ENCODE results near the gene UBL3.
A peak's percentile ranks its signal among the peaks of the same experiment; 100 is the strongest.

Gene UBL3

DNA sequence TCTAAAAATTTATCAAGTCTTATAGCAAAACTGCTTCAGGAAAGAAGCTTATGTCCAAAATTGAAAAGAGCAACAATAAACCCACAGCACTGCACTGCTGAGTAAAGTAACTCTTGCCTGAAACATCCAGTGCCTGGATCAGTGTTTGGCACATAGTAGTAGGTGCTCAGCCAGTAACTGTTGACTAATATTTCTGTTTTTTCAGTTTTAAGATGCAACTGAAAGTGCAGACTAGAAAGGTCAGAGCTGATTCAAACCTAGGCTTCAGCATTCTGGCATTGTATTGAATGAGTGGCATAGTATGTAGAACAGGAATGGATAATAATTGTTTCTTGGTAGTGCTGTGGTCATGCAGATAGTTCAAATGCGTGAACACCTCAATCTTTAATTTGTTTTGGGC is 67.6 kb downstream of the UBL3 start:
- H3K4me1 ChIP-seq (ENCODE audit: control insufficient read depth, insufficient read depth, low read length): peaks cover 15% of the 10 kb centered on the region
- no peak overlapping the region for H3K9ac ChIP-seq (ENCODE audit: low read length)
- H3K4me3 ChIP-seq (ENCODE audit: low read length): no peak overlapping the region
- no peaks in the 10 kb centered on the region for H3K27me3 ChIP-seq (replicated peaks; ENCODE audit: control insufficient read depth, insufficient read depth, low read length)
- H3K9me3 ChIP-seq (ENCODE audit: control insufficient read depth, low read length): no peaks in the 10 kb centered on the region
- H3K36me3 ChIP-seq (ENCODE audit: control insufficient read depth, insufficient read depth, low read length, severe bottlenecking): no peaks in the 10 kb centered on the region
- no peak for DNase-seq (ENCODE audit: low read depth)

- Histone ChIP-seq H3K27me3 (replicated peaks; ENCODE audit: control insufficient read depth, insufficient read depth, low read length) (no peaks in the 10 kb centered on the region), H3K36me3 (ENCODE audit: control insufficient read depth, insufficient read depth, low read length, severe bottlenecking) (no peaks in the 10 kb centered on the region), H3K9me3 (ENCODE audit: control insufficient read depth, low read length) (no peaks in the 10 kb centered on the region), H3K9ac (ENCODE audit: low read length) (no peak overlapping the region), H3K4me1 (ENCODE audit: control insufficient read depth, insufficient read depth, low read length) (no peaks in the 10 kb centered on the region), H3K4me3 (ENCODE audit: low read length) (no peak overlapping the region)
- DNase-seq (ENCODE audit: low read depth): no peak
Observed at GRCh38 chr13:29774830-29775229, 75.6 kb downstream of the UBL3 start.

- no peak overlapping the region for H3K9ac ChIP-seq (ENCODE audit: low read length)
- no peaks in the 10 kb centered on the region for H3K36me3 ChIP-seq (ENCODE audit: control insufficient read depth, insufficient read depth, low read length, severe bottlenecking)
- no peak overlapping the region for H3K4me3 ChIP-seq (ENCODE audit: low read length)
- H3K9me3 ChIP-seq (ENCODE audit: control insufficient read depth, low read length): no peaks in the 10 kb centered on the region
- no peaks in the 10 kb centered on the region for H3K27me3 ChIP-seq (replicated peaks; ENCODE audit: control insufficient read depth, insufficient read depth, low read length)
- peaks cover 15% of the 10 kb centered on the region for H3K4me1 ChIP-seq (ENCODE audit: control insufficient read depth, insufficient read depth, low read length)
- DNase-seq (ENCODE audit: low read depth): peak; percentile 72
Observed at GRCh38 chr13:29771247-29771646, 79.2 kb downstream of the UBL3 start.

DNA sequence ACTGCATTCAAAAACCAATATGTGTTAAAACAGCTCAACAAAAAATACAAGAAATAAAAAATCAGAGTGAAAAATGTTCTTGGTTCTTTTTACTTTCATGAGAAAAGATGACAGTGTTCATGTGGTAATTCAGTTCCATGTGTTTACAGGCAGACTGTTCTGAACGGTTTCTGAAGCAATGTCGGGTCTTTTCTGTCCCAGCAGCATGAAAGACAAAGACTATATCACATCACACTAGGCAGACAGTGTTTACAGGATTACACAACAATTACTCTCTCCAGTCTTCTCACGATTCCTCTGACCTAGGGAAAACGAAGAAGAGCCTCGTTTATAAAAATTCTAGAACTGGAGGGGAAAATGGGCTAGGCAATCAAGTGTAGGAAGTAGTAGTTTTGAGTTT is 83.4 kb downstream of the UBL3 start:
- peak overlapping the region; percentile 49 for H3K9ac ChIP-seq (ENCODE audit: low read length)
- peak overlapping the region; percentile 51 for H3K4me3 ChIP-seq (ENCODE audit: low read length)
- no peaks in the 10 kb centered on the region for H3K9me3 ChIP-seq (ENCODE audit: control insufficient read depth, low read length)
- H3K4me1 ChIP-seq (ENCODE audit: control insufficient read depth, insufficient read depth, low read length): peaks cover 19% of the 10 kb centered on the region
- no peak for DNase-seq (ENCODE audit: low read depth)
- no peaks in the 10 kb centered on the region for H3K36me3 ChIP-seq (ENCODE audit: control insufficient read depth, insufficient read depth, low read length, severe bottlenecking)
- H3K27me3 ChIP-seq (replicated peaks; ENCODE audit: control insufficient read depth, insufficient read depth, low read length): no peaks in the 10 kb centered on the region

DNA sequence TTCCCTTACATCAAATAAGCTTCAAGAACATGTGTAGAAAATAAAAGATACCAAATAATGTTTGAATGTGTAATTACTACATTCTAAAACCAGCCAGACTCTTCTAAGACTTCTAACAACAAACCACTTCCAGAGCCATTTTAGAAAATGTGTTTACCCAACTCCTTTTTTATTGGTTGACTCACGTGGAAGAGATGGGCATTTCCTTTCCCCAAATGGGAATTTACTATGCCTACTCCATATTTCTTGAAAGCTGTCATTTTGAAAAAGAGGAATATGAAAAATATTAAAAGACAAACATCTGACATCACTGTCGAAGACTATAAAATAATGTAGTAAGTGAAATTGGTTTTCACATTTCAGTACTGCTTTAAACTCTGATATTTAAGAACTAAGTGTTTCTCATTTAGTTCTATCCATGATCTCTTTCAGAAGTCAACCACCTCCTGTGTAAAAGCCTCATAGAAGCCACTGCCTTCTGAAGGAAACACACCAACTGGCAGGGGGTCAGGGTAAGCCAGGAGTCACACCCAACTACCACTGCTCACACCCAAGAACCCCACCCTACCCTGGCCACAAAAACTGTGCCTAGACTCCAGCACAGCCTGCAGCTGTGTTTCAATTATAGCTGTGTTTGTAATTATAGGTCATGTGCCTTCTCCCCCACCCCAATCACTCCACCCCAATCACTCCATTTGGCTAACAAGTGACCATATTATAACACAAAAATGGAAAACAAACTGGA is 86.8 kb downstream of the UBL3 start:
- no peak overlapping the region for H3K9ac ChIP-seq (ENCODE audit: low read length)
- peaks cover 19% of the 10 kb centered on the region for H3K4me1 ChIP-seq (ENCODE audit: control insufficient read depth, insufficient read depth, low read length)
- H3K4me3 ChIP-seq (ENCODE audit: low read length): no peak overlapping the region
- H3K36me3 ChIP-seq (ENCODE audit: control insufficient read depth, insufficient read depth, low read length, severe bottlenecking): no peaks in the 10 kb centered on the region
- no peak for DNase-seq (ENCODE audit: low read depth)
- no peaks in the 10 kb centered on the region for H3K27me3 ChIP-seq (replicated peaks; ENCODE audit: control insufficient read depth, insufficient read depth, low read length)
- no peaks in the 10 kb centered on the region for H3K9me3 ChIP-seq (ENCODE audit: control insufficient read depth, low read length)

DNA sequence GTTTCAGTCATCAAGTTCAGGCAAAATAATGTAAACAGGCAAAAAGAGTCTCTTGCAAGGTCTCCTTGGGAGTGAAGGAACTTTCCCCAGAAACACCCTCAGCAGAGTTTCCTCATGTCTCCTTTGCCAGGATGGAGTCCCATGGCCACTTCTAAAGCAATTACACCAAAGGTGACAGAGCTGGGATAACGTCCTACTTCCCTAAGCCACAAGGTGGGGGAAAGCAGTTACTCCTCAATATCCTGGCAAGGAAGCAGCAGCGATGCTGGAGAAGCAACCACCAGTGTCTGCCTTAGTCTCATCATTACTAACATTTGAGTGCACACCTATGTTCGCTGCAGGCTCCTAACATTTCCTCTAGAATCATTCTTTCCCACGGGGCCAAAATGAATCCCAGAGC is 88.6 kb downstream of the UBL3 start:
- no peak overlapping the region for H3K9ac ChIP-seq (ENCODE audit: low read length)
- no peaks in the 10 kb centered on the region for H3K36me3 ChIP-seq (ENCODE audit: control insufficient read depth, insufficient read depth, low read length, severe bottlenecking)
- H3K9me3 ChIP-seq (ENCODE audit: control insufficient read depth, low read length): no peaks in the 10 kb centered on the region
- H3K4me3 ChIP-seq (ENCODE audit: low read length): no peak overlapping the region
- H3K4me1 ChIP-seq (ENCODE audit: control insufficient read depth, insufficient read depth, low read length): peaks cover 10% of the 10 kb centered on the region
- no peaks in the 10 kb centered on the region for H3K27me3 ChIP-seq (replicated peaks; ENCODE audit: control insufficient read depth, insufficient read depth, low read length)
- no peak for DNase-seq (ENCODE audit: low read depth)

- Histone ChIP-seq H3K4me1 (ENCODE audit: control insufficient read depth, insufficient read depth, low read length) (peaks cover 4% of the 10 kb centered on the region), H3K9me3 (ENCODE audit: control insufficient read depth, low read length) (no peaks in the 10 kb centered on the region), H3K27me3 (replicated peaks; ENCODE audit: control insufficient read depth, insufficient read depth, low read length) (no peaks in the 10 kb centered on the region), H3K36me3 (ENCODE audit: control insufficient read depth, insufficient read depth, low read length, severe bottlenecking) (no peaks in the 10 kb centered on the region), H3K4me3 (ENCODE audit: low read length) (no peak overlapping the region), H3K9ac (ENCODE audit: low read length) (no peak overlapping the region)
- DNase-seq (ENCODE audit: low read depth): no peak
Observed at GRCh38 chr13:29761160-29761559, 89.3 kb downstream of the UBL3 start.

GRCh38 chr13:29760544-29760943 is 89.9 kb downstream of the UBL3 start:
- Histone ChIP-seq H3K9me3 (ENCODE audit: control insufficient read depth, low read length) (no peaks in the 10 kb centered on the region), H3K4me3 (ENCODE audit: low read length) (no peak overlapping the region), H3K27me3 (replicated peaks; ENCODE audit: control insufficient read depth, insufficient read depth, low read length) (no peaks in the 10 kb centered on the region), H3K4me1 (ENCODE audit: control insufficient read depth, insufficient read depth, low read length) (no peaks in the 10 kb centered on the region), H3K9ac (ENCODE audit: low read length) (no peak overlapping the region), H3K36me3 (ENCODE audit: control insufficient read depth, insufficient read depth, low read length, severe bottlenecking) (no peaks in the 10 kb centered on the region)
- DNase-seq (ENCODE audit: low read depth): no peak

DNA sequence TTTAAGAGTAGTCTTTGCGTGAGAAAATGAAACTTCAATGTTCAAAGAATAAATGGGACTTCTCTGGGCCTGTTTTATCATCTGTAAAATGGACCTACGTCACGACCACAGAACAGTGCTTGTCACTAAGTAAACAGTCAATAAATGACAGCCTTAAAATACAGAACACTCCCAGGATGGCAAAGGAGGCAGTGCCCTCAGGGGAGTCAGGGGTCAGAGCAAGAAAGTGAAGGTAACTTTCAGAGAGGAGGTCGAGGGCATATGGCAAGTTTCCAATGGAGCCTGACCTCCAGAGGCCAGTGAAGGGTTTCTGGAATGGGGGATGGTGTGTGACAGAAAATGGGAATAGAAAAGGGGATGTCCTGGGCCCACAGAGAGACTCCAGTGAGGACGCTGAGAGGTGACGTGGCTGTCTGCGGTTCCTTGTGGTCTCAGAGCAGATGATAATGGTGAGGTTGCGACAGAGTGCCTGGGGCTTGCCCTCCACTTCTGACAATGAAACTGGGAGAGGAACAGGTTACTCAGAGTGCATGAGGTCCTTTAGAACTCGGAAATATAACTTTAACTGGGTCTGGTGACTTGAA is 91.8 kb downstream of the UBL3 start:
- Histone ChIP-seq H3K9me3 (ENCODE audit: control insufficient read depth, low read length) (no peaks in the 10 kb centered on the region), H3K4me3 (ENCODE audit: low read length) (no peak overlapping the region), H3K9ac (ENCODE audit: low read length) (no peak overlapping the region), H3K27me3 (replicated peaks; ENCODE audit: control insufficient read depth, insufficient read depth, low read length) (no peaks in the 10 kb centered on the region), H3K36me3 (ENCODE audit: control insufficient read depth, insufficient read depth, low read length, severe bottlenecking) (no peaks in the 10 kb centered on the region), H3K4me1 (ENCODE audit: control insufficient read depth, insufficient read depth, low read length) (peaks cover 4% of the 10 kb centered on the region)
- no peak for DNase-seq (ENCODE audit: low read depth)

- Histone ChIP-seq H3K36me3 (ENCODE audit: control insufficient read depth, insufficient read depth, low read length, severe bottlenecking) (no peaks in the 10 kb centered on the region), H3K4me3 (ENCODE audit: low read length) (no peak overlapping the region), H3K9ac (ENCODE audit: low read length) (no peak overlapping the region), H3K9me3 (ENCODE audit: control insufficient read depth, low read length) (no peaks in the 10 kb centered on the region), H3K27me3 (replicated peaks; ENCODE audit: control insufficient read depth, insufficient read depth, low read length) (no peaks in the 10 kb centered on the region), H3K4me1 (ENCODE audit: control insufficient read depth, insufficient read depth, low read length) (peaks cover 4% of the 10 kb centered on the region)
- peak; percentile 15 for DNase-seq (ENCODE audit: low read depth)
Observed at GRCh38 chr13:29756506-29756905, 93.9 kb downstream of the UBL3 start.

DNA sequence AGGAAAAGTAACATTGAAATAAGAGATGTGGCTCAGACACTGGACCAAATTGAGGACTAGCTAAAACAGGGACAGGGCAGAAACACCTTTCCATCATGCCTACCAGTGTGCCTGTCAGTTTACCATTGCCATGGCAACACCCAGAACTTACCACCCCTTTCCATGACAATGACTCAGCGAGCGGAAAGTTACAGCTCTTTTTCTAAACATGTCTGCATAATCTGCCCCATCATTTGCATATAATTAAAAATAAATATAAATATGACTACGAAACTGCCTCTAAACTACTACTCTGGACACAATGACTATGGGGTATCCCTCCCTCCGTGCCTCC is 96.0 kb downstream of the UBL3 start:
- Histone ChIP-seq H3K27me3 (replicated peaks; ENCODE audit: control insufficient read depth, insufficient read depth, low read length) (no peaks in the 10 kb centered on the region), H3K4me3 (ENCODE audit: low read length) (no peak overlapping the region), H3K9me3 (ENCODE audit: control insufficient read depth, low read length) (no peaks in the 10 kb centered on the region), H3K9ac (ENCODE audit: low read length) (no peak overlapping the region), H3K4me1 (ENCODE audit: control insufficient read depth, insufficient read depth, low read length) (peaks cover 9% of the 10 kb centered on the region), H3K36me3 (ENCODE audit: control insufficient read depth, insufficient read depth, low read length, severe bottlenecking) (no peaks in the 10 kb centered on the region)
- DNase-seq (ENCODE audit: low read depth): peak; percentile 20

Measured in adipocyte (in vitro differentiated cells).